ENCODE results near the gene HTR6.

DNA sequence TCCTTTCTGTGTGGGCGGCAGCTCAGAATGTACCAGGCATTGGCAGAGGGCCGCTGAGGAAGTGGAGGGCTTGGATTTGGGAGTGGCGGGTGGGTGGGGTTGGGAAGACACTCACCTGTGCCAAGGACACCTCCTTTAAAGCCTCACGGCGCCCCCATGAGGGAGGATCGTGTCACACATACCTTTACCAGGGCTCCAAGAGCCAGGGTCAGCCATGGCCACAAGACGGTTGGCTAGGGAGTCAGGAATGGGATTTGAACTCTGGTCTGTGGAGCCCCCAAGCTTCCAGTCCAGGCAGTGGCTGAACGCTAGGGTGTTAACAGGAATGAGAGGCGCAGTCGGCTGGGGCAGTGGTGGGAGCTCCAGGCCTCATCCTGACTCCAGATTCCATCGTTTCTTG is 16.0 kb upstream of the HTR6 start:
- TF ChIP-seq, protein P1, sequence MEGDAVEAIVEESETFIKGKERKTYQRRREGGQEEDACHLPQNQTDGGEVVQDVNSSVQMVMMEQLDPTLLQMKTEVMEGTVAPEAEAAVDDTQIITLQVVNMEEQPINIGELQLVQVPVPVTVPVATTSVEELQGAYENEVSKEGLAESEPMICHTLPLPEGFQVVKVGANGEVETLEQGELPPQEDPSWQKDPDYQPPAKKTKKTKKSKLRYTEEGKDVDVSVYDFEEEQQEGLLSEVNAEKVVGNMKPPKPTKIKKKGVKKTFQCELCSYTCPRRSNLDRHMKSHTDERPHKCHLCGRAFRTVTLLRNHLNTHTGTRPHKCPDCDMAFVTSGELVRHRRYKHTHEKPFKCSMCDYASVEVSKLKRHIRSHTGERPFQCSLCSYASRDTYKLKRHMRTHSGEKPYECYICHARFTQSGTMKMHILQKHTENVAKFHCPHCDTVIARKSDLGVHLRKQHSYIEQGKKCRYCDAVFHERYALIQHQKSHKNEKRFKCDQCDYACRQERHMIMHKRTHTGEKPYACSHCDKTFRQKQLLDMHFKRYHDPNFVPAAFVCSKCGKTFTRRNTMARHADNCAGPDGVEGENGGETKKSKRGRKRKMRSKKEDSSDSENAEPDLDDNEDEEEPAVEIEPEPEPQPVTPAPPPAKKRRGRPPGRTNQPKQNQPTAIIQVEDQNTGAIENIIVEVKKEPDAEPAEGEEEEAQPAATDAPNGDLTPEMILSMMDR (IDR thresholded peaks at IDR 0.05), result no peak
- no peak for TF ChIP-seq POLR2A (IDR thresholded peaks at IDR 0.05)
